Inflammatory macrophage treated with lipopolysaccharide for 4 hours (primary cell): Measurements from ENCODE around the gene THOC1.
"Not testable (repeated sequence)": the region's sequence is repeated elsewhere in the genome, so short reads cannot be mapped to it uniquely, and the experiment has no call there.

ENCODE experiments used
- DNase-seq: peaks from one replicate; pipeline ENCODE4 v3.0.0-alpha.2; 2020

The THOC1 gene

GRCh38 chr18:267688-268552, at the start of gene THOC1:
Gene THOC1 (minus strand): TSS chr18:268047. CDS start chr18:268019, 28 bp downstream.
- peak; percentile 97 for DNase-seq

- no peak for DNase-seq
Observed at GRCh38 chr18:317618-318017, 49.8 kb upstream of the THOC1 start.

- DNase-seq = no peak
Observed at GRCh38 chr18:316393-316792, 48.5 kb upstream of the THOC1 start.

GRCh38 chr18:313931-314330, 46.1 kb upstream of the THOC1 start:
- no peak for DNase-seq

- DNase-seq = no peak
Observed at GRCh38 chr18:312415-312814, 44.6 kb upstream of the THOC1 start.

- DNase-seq = no peak
Observed at GRCh38 chr18:310042-310441, 42.2 kb upstream of the THOC1 start.

- DNase-seq = not testable (repeated sequence)
Observed at GRCh38 chr18:308086-308485, 40.2 kb upstream of the THOC1 start.

GRCh38 chr18:306608-307255, 38.9 kb upstream of the THOC1 start:
- DNase-seq = no peak

- DNase-seq = no peak
Observed at GRCh38 chr18:305003-305501, 37.2 kb upstream of the THOC1 start.

GRCh38 chr18:303607-304006, 35.8 kb upstream of the THOC1 start:
- no peak for DNase-seq

GRCh38 chr18:303011-303410, 35.2 kb upstream of the THOC1 start:
- no peak for DNase-seq

- no peak for DNase-seq
Observed at GRCh38 chr18:302097-302496, 34.2 kb upstream of the THOC1 start.

GRCh38 chr18:297936-298335, 30.1 kb upstream of the THOC1 start:
- no peak for DNase-seq

GRCh38 chr18:295756-296490, 28.1 kb upstream of the THOC1 start:
- no peak for DNase-seq

GRCh38 chr18:294566-294965, 26.7 kb upstream of the THOC1 start:
- no peak for DNase-seq

GRCh38 chr18:293536-293935, 25.7 kb upstream of the THOC1 start:
- DNase-seq = peak; percentile 10

GRCh38 chr18:292271-292670, 24.4 kb upstream of the THOC1 start:
- DNase-seq = no peak

- not testable (repeated sequence) for DNase-seq
Observed at GRCh38 chr18:289970-290369, 22.1 kb upstream of the THOC1 start.

- DNase-seq = peak; percentile 77
Observed at GRCh38 chr18:289026-289425, 21.2 kb upstream of the THOC1 start.

GRCh38 chr18:286515-287310, 18.9 kb upstream of the THOC1 start:
- DNase-seq = peak; percentile 53

- peak; percentile 13 for DNase-seq
Observed at GRCh38 chr18:285817-286216, 18.0 kb upstream of the THOC1 start.

GRCh38 chr18:275486-275885, 7.6 kb upstream of the THOC1 start:
- peak; percentile 76 for DNase-seq

GRCh38 chr18:274313-274712, 6.5 kb upstream of the THOC1 start:
- no peak for DNase-seq
